Activated T-cell treated with anti-CD3 and anti-CD28 coated beads, Interleukin-2, amount 50 U/mL, for 4 hours (primary cell): ENCODE data around the gene NUSAP1. TPM values are rescaled to one million over a fixed set of nuclear protein-coding genes. Genes with fewer than 3 reads are reported as not detected.
A peak's percentile ranks its signal among the peaks of the same experiment; 100 is the strongest.
"Not testable (repeated sequence)": the region's sequence is repeated elsewhere in the genome, so short reads cannot be mapped to it uniquely, and the experiment has no call there.

Experiments used
- ATAC-seq, 2 donors: fragments of 200-7000 bp; cut with Tn5 transposase; one replicate each; pipeline ENCODE4 v1.10.0; 2021
- DNase-seq: peaks from one replicate; pipeline ENCODE4 v3.0.0-alpha.2; 2020
- H3K27me3 Mint-ChIP-seq: one replicate; pipeline ENCODE4 v1.8.0; 2021; ENCODE audit warnings: low read depth, mixed read lengths
- H3K36me3 Mint-ChIP-seq: one replicate; pipeline ENCODE4 v1.8.0; 2022; ENCODE audit warnings: mixed read lengths; ENCODE audit not compliant: insufficient read depth
- H3K4me1 Mint-ChIP-seq: one replicate; pipeline ENCODE4 v1.8.0; 2021; ENCODE audit warnings: low read depth, mixed read lengths
- H3K4me3 Mint-ChIP-seq: one replicate; pipeline ENCODE4 v1.8.0; 2021; ENCODE audit warnings: mild to moderate bottlenecking, moderate library complexity, mixed read lengths
- H3K9me3 Mint-ChIP-seq: one replicate; pipeline ENCODE4 v1.8.0; 2021; ENCODE audit warnings: mixed read lengths
- total RNA-seq, 3 donors: library from RNA; stranded (reverse); gene quantifications; one replicate each; pipeline ENCODE4 v1.2.1, GENCODE V29; 2021

The NUSAP1 gene
- total RNA-seq, 3 donors from 2014 or later = 10.1 to 19.0 (median 18.5) TPM

- H3K4me1 Mint-ChIP-seq = peaks cover 42% of the 10 kb centered on the region
- DNase-seq (peak; percentile 98), ATAC-seq (peak; percentile 95 to 97)
- no peaks in the 10 kb centered on the region for H3K27me3 Mint-ChIP-seq
- no peaks in the 10 kb centered on the region for H3K9me3 Mint-ChIP-seq
- H3K36me3 Mint-ChIP-seq = peaks cover 3% of the 10 kb centered on the region
- H3K4me3 Mint-ChIP-seq = peak within 1 kb of the TSS; percentile 95
Observed at GRCh38 chr15:41416742-41417417, 84.2 kb downstream of the NUSAP1 start, which contains the start of gene RTF1. Gene RTF1, plus strand, starts transcription at chr15:41417095. Its CDS starts 21 bp downstream, at chr15:41417116.

DNA sequence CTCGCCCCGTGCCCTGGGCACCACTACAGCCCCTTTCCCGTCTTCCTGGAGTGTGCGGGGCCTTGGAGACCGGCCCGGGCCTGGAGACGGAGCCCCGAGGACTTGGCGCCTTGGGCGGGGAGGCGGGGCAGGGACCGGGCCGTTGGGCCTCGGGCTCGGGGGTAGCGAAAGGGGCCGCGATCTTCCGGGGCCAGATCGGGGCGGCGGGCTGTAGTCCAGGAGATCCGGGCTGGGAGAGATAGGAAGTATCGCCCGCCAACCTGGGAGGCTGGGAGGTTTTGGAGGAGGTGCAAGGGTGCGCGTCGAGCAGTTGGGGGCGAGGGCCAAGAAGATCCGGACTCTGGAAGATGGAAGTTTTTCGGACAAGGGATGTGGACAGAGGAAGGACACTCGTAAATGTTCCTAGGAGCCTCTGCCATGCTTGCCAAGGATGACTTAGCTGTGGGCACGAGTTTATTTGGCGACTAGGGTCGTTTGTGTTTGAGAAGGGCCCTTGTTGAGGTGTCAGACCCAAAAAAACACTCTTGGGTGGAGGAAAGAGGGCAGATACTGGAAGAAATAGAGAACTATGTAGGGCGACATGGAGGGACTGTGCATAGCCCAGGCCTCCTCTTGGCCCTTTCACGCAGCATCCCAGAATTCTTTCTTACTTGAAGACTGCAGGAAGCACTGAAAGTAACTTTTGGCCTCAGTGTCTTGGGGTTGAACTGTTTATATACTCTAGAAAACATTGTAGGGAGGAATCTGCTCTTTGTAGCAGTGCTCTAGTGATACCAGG, 84.9 kb downstream of the NUSAP1 start:
- ATAC-seq = peak; percentile 62 to 64
- peaks cover 3% of the 10 kb centered on the region for H3K36me3 Mint-ChIP-seq
- peaks cover 42% of the 10 kb centered on the region for H3K4me1 Mint-ChIP-seq
- no peaks in the 10 kb centered on the region for H3K9me3 Mint-ChIP-seq
- no peaks in the 10 kb centered on the region for H3K27me3 Mint-ChIP-seq
- peak overlapping the region; percentile 95 for H3K4me3 Mint-ChIP-seq
- DNase-seq = no peak

- Mint-ChIP-seq H3K27me3 (no peaks in the 10 kb centered on the region), H3K9me3 (no peaks in the 10 kb centered on the region), H3K36me3 (peaks cover 1% of the 10 kb centered on the region), H3K4me1 (peaks cover 28% of the 10 kb centered on the region), H3K4me3 (no peak overlapping the region)
- DNase-seq (no peak), ATAC-seq (peak; percentile 74 to 79)
Observed at GRCh38 chr15:41423979-41424659, 91.4 kb downstream of the NUSAP1 start.

GRCh38 chr15:41424809-41425208, 92.1 kb downstream of the NUSAP1 start:
- no peak for DNase-seq
- peaks cover 31% of the 10 kb centered on the region for H3K4me1 Mint-ChIP-seq
- H3K9me3 Mint-ChIP-seq = no peaks in the 10 kb centered on the region
- ATAC-seq = no peak
- H3K4me3 Mint-ChIP-seq = no peak overlapping the region
- no peaks in the 10 kb centered on the region for H3K27me3 Mint-ChIP-seq
- H3K36me3 Mint-ChIP-seq = peaks cover 4% of the 10 kb centered on the region

- not testable (repeated sequence) for H3K4me3 Mint-ChIP-seq, ATAC-seq, H3K36me3 Mint-ChIP-seq, DNase-seq, H3K9me3 Mint-ChIP-seq, H3K27me3 Mint-ChIP-seq
- H3K4me1 Mint-ChIP-seq = peaks cover 25% of the 10 kb centered on the region
Observed at GRCh38 chr15:41425907-41426306, 93.2 kb downstream of the NUSAP1 start.

GRCh38 chr15:41429003-41429890, 96.6 kb downstream of the NUSAP1 start:
- H3K36me3 Mint-ChIP-seq = peaks cover 5% of the 10 kb centered on the region
- H3K4me3 Mint-ChIP-seq = peak overlapping the region; percentile 6
- H3K4me1 Mint-ChIP-seq = peaks cover 21% of the 10 kb centered on the region
- ATAC-seq (peak; percentile 85 to 93), DNase-seq (no peak)
- H3K27me3 Mint-ChIP-seq = no peaks in the 10 kb centered on the region
- no peaks in the 10 kb centered on the region for H3K9me3 Mint-ChIP-seq

Other genes with a start within 250 kb of the NUSAP1 start
- 10 to 100 TPM; 39.2 to 42.0 (median 40.5) TPM for gene INO80, start 216.6 kb upstream of the NUSAP1 start, total RNA-seq
- gene EXD1, start 102.1 kb upstream of the NUSAP1 start, total RNA-seq = not detected
- gene CHP1, start 101.6 kb upstream of the NUSAP1 start, total RNA-seq = 10 to 100 TPM; 43.2 to 53.3 (median 46.7) TPM
- gene OIP5, start 290 bp upstream of the NUSAP1 start, total RNA-seq = 10 to 100 TPM in 1 of 3 donors, 1 to 10 TPM in 2; 8.5 to 10.2 (median 9.5) TPM
- 10 to 100 TPM; 28.6 to 31.4 (median 29.3) TPM for gene NDUFAF1, start 69.6 kb downstream of the NUSAP1 start, total RNA-seq
- 10 to 100 TPM; 28.6 to 38.3 (median 32.6) TPM for gene RTF1, start 84.2 kb downstream of the NUSAP1 start, total RNA-seq
- gene ITPKA, start 161.0 kb downstream of the NUSAP1 start, total RNA-seq = under 1 TPM; 0.20 to 0.47 (median 0.27) TPM
- under 1 TPM; 0.11 to 0.24 (median 0.23) TPM for gene LTK, start 180.9 kb downstream of the NUSAP1 start, total RNA-seq
- gene RPAP1, start 211.4 kb downstream of the NUSAP1 start, total RNA-seq = 10 to 100 TPM; 63.6 to 70.4 (median 66.2) TPM
- gene TYRO3, start 226.3 kb downstream of the NUSAP1 start, total RNA-seq = 1 to 10 TPM; 2.2 to 2.9 (median 2.3) TPM